Lower leg skin (tissue), 4 donors: ENCODE results near the gene ZNF333. TPM values are rescaled to one million over a fixed set of nuclear protein-coding genes. Genes with fewer than 3 reads are reported as not detected.
"Not testable (repeated sequence)": the region's sequence is repeated elsewhere in the genome, so short reads cannot be mapped to it uniquely, and the experiment has no call there.

ENCODE experiments used
- DNase-seq, 2 donors: peaks; one replicate each; pipeline ENCODE4 v3.0.0-alpha.2; 2019; ENCODE audit warnings: low spot score in 2 of 2
- H3K4me3 ChIP-seq: fragments of 200-600 bp; sonication (generic); 2 replicates; pipeline ENCODE4 v1.5.1; 2017; ENCODE audit warnings: mild to moderate bottlenecking, low read depth; ENCODE audit not compliant: poor library complexity, severe bottlenecking
- CTCF ChIP-seq, 3 donors: fragments of 450-650 bp; IDR thresholded peaks; one replicate each; pipeline ENCODE4 v1.5.1; 2016; ENCODE audit warnings: antibody characterized with exemption in 3 of 3, mild to moderate bottlenecking in 3 of 3, moderate library complexity in 2 of 3
- POLR2A ChIP-seq, 2 donors: fragments of 450-650 bp; IDR thresholded peaks; one replicate each; pipeline ENCODE4 v1.6.1; 2016 to 2017; ENCODE audit warnings: antibody characterized with exemption in 2 of 2, mild to moderate bottlenecking in 1 of 2, moderate library complexity in 1 of 2
- WGBS, 2 donors: methylation state at CpG; one replicate each; pipeline ENCODE4 v1.1.5; 2018; 5-methylcytosine and 5-hydroxymethylcytosine counted together
- intact Hi-C: fragments of 100-400 bp; cut with DNase I; formaldehyde crosslinking; loops from one replicate; pipeline ENCODE4 v1.15.0; 2023; ENCODE audit warnings: low total_unique reads
- total RNA-seq, 4 donors: library from RNA; depleted of rRNA; stranded (reverse); fragments of >200 nt; gene quantifications; one replicate each; pipeline ENCODE4 v1.1.0, GENCODE V29; 2016

ZNF333 gene
- total RNA-seq, 4 donors from 2014 or later: 14.0 to 26.8 (median 16.6) TPM

DNA sequence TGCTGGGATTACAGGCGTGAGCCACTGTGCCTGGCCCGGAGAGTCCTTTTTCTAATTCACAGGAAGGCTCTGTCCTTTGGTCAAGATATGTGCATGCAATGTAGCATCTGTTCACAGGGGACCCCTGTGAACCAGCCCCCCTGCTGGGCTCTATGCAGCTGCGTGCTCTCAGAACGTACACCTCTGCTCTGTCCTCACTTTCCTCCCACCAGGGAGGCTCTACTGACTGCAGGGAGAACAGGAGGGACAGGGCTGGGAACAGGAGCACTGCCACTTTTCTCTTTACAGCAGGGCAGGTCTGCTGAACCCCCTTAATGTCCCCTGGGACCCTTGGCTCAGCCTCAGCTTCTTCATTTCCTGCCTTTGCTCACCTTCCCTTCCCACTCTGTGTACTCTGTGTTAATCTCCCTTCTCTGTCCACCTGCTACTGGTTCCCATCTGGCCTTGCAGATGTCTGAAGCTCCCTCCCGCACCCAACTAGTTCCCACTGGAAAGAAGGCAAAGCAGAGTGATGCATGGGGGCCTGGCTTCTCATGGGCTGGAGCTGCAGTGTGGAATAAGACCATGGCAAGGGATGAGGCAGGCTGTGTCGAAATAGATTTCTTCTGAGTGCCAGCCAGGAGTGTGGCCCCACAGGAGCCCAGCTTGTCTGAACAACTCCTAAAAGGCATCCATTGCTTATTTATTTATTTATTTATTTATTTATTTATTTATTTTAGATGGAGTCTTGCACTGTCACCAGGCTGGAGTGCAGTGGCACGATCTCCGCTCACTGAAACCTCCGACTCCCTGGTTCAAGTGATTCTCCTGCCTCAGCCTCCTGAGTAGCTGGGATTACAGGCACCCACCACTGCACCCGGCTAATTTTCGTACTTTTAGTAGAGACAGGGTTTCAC lies 81.3 kb downstream of the ZNF333 start:
- TF ChIP-seq POLR2A (IDR thresholded peaks at IDR 0.05) (no peak), CTCF (IDR thresholded peaks at IDR 0.05) (no peak)
- H3K4me3 ChIP-seq: no peak overlapping the region
- 88 to 92% methylated on average over 11 of the region's 11 CpGs for WGBS, 2 donors
- DNase-seq: peak in 1 of 2 donors; percentile 56
- intact Hi-C loops: no loop called here

DNA sequence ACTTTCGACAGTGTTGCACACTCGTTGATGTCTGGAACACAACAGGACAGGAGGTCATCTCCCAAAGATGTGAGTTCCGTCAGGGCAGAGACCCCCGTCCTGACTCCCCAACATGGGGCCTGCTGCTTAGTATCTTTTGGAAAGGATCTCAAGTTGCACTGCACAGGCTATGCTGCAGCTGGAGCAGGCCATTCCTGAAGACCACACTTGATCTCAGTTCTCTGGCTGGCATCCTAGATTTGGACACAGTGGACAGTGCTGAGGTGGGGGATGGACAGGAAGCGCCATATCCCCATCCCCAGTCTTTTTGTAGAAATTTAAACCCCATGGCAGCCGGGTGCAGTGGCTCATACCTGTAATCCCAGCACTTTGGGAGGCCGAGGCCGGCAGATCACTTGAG lies 82.6 kb downstream of the ZNF333 start:
- 87 to 93% methylated on average over 8 of the region's 8 CpGs for WGBS, 2 donors
- TF ChIP-seq CTCF (IDR thresholded peaks at IDR 0.05): no peak
- no peak for TF ChIP-seq POLR2A (IDR thresholded peaks at IDR 0.05)
- intact Hi-C loops: no loop called here
- DNase-seq: peak in 1 of 2 donors; percentile 66
- no peak overlapping the region for H3K4me3 ChIP-seq

DNA sequence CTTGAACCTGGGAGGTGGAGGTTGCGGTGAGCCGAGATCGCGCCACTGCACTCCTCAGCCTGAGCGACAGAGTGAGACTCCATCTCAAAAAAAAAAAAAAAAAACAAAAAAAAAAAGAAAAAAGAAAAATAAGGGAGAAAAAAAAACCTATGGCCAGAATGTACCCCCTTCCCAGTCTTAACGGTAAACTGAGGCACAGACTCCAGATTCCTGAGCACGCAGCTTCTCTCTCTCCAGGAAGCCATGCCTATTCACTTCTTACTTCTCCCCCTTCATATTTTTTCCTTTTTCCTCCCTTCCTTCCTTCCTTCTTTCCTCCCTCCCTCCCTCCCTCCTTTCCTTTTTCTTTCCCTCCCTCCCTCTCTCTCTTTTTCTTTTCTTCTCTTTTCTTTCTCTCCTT lies 83.1 kb downstream of the ZNF333 start:
- no peak for DNase-seq
- TF ChIP-seq CTCF (IDR thresholded peaks at IDR 0.05) (no peak), POLR2A (IDR thresholded peaks at IDR 0.05) (no peak)
- no peak overlapping the region for H3K4me3 ChIP-seq
- WGBS, 2 donors: 89 to 97% methylated on average over 7 of the region's 7 CpGs
- intact Hi-C loops: no loop called here

DNA sequence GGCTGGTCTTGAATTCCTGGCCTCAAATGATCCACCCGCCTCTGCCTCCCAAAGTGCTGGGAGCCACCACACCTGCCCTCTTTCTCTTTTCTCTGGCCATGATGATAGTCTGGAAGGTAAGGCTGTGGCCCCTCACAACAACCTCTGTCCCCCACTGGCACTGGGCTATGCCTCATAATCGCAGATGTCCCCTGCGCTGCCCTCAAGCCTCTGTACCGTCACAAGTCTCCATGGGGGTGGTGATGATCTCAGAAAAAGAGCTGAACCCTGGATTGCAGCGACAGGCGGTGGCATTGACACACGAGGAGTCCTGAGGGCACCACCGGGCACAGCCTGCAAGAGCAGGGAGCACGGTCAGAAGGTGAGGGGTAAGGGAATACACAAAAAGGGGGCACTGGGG lies 83.9 kb downstream of the ZNF333 start:
- 76 to 80% methylated on average over 9 of the region's 9 CpGs for WGBS, 2 donors
- intact Hi-C loops, H3K4me3 ChIP-seq: not testable (repeated sequence)
- peak in 1 of 2 donors; percentile 56 for DNase-seq

DNA sequence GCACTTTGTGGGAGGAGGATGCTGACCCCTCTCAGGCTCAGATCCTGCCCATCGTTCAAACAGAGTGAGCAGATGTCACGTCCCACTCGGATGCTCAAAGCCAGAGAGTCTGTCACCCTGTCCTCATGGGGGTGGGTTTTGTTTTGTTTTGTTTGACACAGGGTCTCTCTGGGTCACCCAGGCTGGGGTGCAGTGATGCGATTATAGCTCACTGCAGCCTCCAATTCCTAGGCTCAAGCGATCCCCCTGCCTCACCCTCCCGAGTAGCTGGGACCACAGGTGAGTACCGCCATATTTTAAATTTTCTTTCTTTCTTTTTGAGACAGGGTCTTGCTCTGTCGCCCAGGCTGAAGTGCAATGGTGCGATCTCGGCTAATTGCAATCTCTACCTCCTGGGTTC lies 84.5 kb downstream of the ZNF333 start:
- TF ChIP-seq POLR2A (IDR thresholded peaks at IDR 0.05) (no peak), CTCF (IDR thresholded peaks at IDR 0.05) (no peak)
- no peak overlapping the region for H3K4me3 ChIP-seq
- intact Hi-C loops: no loop called here
- WGBS, 2 donors: 80 to 83% methylated on average over 10 of the region's 10 CpGs
- DNase-seq: peak in 1 of 2 donors; percentile 43

DNA sequence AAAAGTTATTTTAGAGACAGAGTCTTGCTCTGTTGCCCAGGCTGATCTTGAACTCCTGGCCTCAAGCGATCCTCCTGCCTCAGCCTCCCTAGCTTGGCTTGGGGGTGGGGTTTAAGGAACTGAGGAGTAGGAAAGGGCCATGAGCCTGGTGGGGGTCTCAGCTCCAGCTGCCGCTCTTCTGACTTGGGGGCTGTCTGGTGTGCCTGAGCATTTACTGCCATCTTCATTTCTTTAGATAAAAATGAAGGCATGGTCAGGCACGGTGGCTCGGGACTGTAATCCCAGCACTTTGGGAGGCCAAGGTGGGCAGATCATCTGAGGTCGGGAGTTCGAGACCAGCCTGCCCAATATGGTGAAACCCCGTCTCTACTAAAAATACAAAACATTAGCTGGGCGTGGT lies 85.5 kb downstream of the ZNF333 start:
- H3K4me3 ChIP-seq, intact Hi-C loops: not testable (repeated sequence)
- DNase-seq: peak in 1 of 2 donors; percentile 61
- 57 to 72% methylated on average over 8 of the region's 8 CpGs for WGBS, 2 donors
